ENCODE measurements around the gene FAIM2.

GRCh38 chr12:49917166-49917787 lies 13.6 kb upstream of the FAIM2 start:
- TF ChIP-seq CTCF (conservative IDR thresholded peaks at IDR 0.05; ENCODE audit: low read depth, low read length) (no peak), EZH2 (IDR thresholded peaks at IDR 0.05; ENCODE audit: low read length, unreplicated experiment) (no peak)

All from PC-3 (cell line).